HUES48 (cell line): ENCODE results near the gene ANKMY1.

Experiments
- H3K27ac ChIP-seq: one replicate; pipeline ENCODE4 v1.7.0; 2013; ENCODE audit warnings: low read depth, low read length, inconsistent platforms
- H3K27me3 ChIP-seq: 2 replicates; pipeline ENCODE4 v1.6.1; 2013; ENCODE audit warnings: mild to moderate bottlenecking, low read length; ENCODE audit not compliant: control insufficient read depth, insufficient read depth
- H3K36me3 ChIP-seq: 2 replicates; pipeline ENCODE4 v1.6.1; 2013; ENCODE audit warnings: low read length; ENCODE audit not compliant: control insufficient read depth, insufficient read depth
- H3K4me1 ChIP-seq: 2 replicates; pipeline ENCODE4 v1.6.1; 2013; ENCODE audit warnings: mild to moderate bottlenecking, low read length; ENCODE audit not compliant: control insufficient read depth, insufficient read depth
- H3K4me3 ChIP-seq: 2 replicates; pipeline ENCODE4 v1.5.1; 2013; ENCODE audit warnings: mild to moderate bottlenecking, low read depth, low read length
- H3K9ac ChIP-seq: 2 replicates; pipeline ENCODE4 v1.6.1; 2013; ENCODE audit warnings: mild to moderate bottlenecking, low read depth, low read length, moderate library complexity
- H3K9me3 ChIP-seq: 2 replicates; pipeline ENCODE4 v1.6.1; 2013; ENCODE audit warnings: low read length; ENCODE audit not compliant: control insufficient read depth, insufficient read depth

The ANKMY1 gene, protein sequence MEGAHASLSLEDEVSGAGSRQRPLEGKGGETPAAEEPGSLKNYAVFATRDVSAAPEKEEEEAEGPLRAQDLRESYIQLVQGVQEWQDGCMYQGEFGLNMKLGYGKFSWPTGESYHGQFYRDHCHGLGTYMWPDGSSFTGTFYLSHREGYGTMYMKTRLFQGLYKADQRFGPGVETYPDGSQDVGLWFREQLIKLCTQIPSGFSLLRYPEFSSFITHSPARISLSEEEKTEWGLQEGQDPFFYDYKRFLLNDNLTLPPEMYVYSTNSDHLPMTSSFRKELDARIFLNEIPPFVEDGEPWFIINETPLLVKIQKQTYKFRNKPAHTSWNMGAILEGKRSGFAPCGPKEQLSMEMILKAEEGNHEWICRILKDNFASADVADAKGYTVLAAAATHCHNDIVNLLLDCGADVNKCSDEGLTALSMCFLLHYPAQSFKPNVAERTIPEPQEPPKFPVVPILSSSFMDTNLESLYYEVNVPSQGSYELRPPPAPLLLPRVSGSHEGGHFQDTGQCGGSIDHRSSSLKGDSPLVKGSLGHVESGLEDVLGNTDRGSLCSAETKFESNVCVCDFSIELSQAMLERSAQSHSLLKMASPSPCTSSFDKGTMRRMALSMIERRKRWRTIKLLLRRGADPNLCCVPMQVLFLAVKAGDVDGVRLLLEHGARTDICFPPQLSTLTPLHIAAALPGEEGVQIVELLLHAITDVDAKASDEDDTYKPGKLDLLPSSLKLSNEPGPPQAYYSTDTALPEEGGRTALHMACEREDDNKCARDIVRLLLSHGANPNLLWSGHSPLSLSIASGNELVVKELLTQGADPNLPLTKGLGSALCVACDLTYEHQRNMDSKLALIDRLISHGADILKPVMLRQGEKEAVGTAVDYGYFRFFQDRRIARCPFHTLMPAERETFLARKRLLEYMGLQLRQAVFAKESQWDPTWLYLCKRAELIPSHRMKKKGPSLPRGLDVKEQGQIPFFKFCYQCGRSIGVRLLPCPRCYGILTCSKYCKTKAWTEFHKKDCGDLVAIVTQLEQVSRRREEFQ

DNA sequence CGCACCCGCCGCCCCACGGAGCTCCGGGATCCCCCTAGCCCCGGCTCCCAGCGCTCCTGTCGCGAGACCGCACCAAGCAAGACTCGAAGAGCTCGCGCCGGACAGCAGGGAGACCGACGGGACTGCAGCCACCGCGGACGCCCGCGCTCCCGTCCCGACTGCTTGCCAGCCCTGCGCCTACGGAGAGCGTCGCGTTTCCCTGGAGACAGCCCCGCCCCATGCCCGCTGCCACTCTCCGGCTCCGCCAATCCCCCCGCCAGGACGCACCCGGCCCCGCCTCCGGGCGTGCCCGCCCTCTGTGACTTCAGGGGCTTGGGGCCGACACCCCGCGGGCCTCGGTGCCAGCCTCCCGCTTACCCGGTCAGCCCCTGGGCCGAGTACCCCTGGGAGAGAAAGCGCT lies at the start of gene ANKMY1:
Gene ANKMY1, minus strand, starts transcription at position 181 of the 400 bp plus-strand sequence. CDS start 653 bp downstream, outside the sequence.
- Histone ChIP-seq H3K36me3 (no peaks in the 10 kb centered on the region), H3K9me3 (no peaks in the 10 kb centered on the region), H3K27me3 (peaks cover 26% of the 10 kb centered on the region), H3K9ac (no peak within 1 kb of the TSS), H3K4me3 (peak within 1 kb of the TSS; percentile 32; the same call in 1 of the 2 replicates), H3K27ac (peak within 1 kb of the TSS; percentile 8), H3K4me1 (peaks cover 14% of the 10 kb centered on the region; the same call in 1 of the 2 replicates)

DNA sequence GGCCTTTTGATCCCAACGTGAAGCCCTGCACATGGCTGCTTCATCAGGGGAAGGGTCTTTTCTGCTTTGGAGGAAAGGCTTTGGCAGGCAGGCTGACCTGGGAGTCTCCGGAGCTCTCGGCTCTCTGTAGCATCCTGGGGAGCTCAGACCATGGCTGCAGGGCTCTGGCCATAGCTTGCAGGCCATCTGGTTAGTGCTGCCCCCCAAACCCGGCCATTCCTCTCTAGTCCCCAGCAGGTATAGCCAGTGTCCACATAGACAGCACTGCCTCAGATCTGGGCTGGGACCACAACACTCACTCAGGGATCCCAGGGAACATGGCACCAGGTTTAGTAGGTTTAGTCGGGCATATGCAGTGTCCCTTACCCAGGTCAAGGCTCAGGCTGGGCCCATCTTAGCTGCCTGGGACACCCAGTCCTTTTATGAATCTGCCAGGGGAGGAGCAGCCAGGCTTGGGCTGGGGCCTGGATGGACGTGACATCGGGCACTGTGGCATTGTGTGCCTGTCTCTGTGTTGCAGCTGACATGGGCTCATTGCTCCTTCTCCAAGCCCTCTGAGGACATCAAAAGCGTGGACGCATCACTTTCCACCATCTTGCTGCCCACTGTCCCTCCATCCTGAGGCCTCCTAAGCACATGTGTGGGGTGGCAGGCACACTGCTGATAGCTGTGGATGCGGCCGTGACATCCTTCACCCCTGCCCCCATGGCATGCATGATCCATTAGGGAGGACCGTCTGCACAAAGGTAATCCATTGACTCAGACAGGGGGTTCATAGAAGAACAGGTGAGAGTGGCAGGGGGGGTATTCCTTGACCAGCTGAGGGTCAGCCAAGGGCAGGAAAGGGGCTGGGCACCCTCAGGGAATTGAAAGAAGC lies 48.3 kb upstream of the ANKMY1 start:
- no peaks in the 10 kb centered on the region for H3K4me1 ChIP-seq
- H3K27ac ChIP-seq = no peak overlapping the region
- no peaks in the 10 kb centered on the region for H3K9me3 ChIP-seq
- H3K9ac ChIP-seq = no peak overlapping the region
- H3K27me3 ChIP-seq = no peaks in the 10 kb centered on the region
- no peaks in the 10 kb centered on the region for H3K36me3 ChIP-seq
- H3K4me3 ChIP-seq = no peak overlapping the region

DNA sequence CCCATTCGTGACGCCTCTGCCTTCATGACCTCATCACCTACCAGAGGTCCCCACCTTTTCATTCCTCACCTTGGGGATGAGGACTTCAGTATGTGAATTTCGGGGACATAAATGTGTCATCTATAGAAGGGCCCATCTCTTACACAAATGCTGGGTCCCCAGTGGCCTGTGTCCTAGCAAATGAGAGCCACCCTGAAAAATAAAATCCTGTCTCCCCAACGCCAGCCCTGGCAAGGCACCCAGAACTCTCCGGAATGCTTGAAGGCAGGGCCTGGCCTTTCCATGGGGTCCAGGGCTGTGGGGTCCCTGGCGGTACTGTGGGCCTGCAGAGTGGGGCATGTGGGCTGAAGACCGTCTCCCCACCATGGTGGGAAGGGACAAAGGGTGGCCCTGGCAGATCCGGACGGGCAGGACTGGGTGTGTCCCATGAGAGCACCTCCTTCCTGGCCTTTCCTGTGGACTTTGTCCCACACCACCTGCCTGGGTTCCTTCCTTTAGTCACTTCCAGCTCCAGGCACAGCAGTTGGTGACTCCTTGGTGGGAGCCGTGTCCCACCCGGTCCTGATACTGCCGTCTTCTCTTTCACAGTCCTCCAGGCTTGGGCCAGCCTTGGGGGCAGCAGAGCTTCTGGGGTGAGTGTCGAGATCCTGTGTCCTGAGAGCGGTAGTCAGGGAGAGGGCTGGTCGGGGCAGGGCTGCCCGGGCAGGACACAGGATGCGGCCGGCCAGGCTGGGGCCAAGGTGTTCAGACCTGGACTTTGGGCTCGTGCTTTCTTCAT lies 47.3 kb upstream of the ANKMY1 start:
- no peak overlapping the region for H3K4me3 ChIP-seq
- no peaks in the 10 kb centered on the region for H3K4me1 ChIP-seq
- 0 out of 2 replicates have a peak, but pooled peaks cover 1% of the 10 kb centered on the region for H3K36me3 ChIP-seq
- H3K9me3 ChIP-seq = no peaks in the 10 kb centered on the region
- no peak overlapping the region for H3K9ac ChIP-seq
- H3K27me3 ChIP-seq = no peaks in the 10 kb centered on the region
- H3K27ac ChIP-seq = no peak overlapping the region

DNA sequence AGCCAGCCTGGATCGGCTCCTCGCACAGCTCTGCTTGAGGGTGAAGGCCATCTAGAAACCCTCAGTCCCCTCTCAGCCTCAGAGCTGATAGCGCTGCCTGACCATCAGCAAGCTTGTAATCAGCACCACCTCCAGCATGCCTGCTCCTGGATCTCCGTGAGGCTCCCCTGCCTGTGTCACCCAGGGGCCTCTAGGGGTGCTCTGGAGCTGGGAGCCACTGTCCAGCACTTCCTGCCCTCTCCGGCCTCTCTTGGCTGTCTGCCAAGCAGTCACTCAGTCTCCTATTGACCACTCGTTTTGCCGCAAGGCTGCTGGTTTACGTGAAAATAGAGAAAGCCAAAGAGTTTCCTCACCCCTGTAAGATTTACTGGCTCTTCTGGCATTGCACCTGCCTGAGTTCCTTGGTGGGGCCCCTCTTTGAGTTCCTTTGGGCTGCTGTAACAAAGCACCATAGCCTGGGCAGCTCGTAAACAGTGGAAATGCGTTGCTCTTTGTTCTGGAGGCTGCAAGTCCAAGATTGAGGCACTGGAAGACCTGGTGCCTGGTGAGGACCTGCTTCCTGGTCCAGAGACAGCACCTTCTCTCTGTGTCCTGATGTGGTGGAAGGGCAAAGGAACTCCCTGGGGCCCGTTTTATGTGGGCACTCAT lies 46.6 kb upstream of the ANKMY1 start:
- no peaks in the 10 kb centered on the region for H3K27me3 ChIP-seq
- no peak overlapping the region for H3K27ac ChIP-seq
- peaks cover 9% of the 10 kb centered on the region; the same call in 1 of the 2 replicates for H3K36me3 ChIP-seq
- no peak overlapping the region for H3K4me3 ChIP-seq
- no peaks in the 10 kb centered on the region for H3K4me1 ChIP-seq
- H3K9me3 ChIP-seq = no peaks in the 10 kb centered on the region
- no peak overlapping the region for H3K9ac ChIP-seq

DNA sequence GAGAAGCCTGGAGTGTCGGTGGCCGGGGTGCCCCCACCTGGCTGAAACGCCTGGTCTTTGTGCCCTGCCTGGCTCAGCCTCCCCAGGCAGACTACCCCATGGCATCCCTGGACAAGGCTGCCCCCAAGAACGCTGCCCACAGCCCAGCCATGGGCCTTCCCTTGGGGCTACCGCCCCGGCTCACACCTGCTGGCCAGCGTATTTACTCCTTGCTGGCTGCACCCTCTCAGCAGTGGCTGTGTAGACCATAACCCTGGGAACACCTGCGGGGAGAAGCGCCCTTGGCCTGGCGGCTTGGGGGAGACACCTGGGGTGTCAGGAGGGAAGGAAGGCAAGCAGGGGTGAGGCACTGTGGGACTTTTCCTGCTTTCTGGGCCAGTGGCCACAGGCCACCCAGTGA lies 46.1 kb upstream of the ANKMY1 start:
- peaks cover 14% of the 10 kb centered on the region; the same call in 1 of the 2 replicates for H3K36me3 ChIP-seq
- H3K27ac ChIP-seq = no peak overlapping the region
- no peak overlapping the region for H3K9ac ChIP-seq

DNA sequence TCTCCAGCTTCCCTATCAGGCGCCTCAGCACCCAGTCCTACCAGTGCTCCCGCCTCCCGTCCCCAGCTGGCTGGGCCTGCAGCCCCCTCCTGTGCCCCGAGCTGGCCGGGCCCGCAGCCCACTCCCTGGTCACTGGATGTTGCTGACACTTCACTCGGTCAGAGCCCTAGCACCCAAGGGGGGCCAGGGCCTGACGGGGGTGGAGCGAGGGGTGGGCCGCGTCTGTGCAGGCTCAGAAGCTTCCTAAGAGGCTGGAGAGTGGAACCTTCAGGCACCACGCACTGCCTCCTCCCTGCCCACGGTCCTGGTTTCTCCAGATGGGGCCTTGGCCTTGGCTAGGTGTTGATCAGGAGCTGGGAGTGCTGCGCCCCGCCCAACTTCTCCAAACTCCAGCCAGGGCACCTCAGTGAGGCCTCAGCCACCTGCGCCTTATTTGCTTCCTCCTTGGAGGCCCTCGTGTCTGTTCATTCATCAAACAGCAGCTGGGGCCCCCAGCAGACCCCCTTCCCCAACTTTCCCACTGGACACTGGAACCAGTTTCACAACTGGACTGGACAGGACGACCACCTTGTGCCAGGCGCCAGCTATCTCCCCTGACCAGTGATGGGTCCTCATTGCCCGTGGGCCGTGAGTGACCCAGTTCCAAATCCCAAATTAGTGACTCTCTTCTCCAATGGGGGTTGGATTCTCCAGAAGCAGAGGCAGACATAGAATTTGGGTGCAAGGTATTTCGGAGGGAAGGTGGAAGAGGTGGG lies 45.5 kb upstream of the ANKMY1 start:
- Histone ChIP-seq H3K36me3 (peaks cover 19% of the 10 kb centered on the region; the same call in 1 of the 2 replicates), H3K4me1 (no peaks in the 10 kb centered on the region), H3K9me3 (no peaks in the 10 kb centered on the region), H3K27me3 (no peaks in the 10 kb centered on the region), H3K9ac (no peak overlapping the region), H3K4me3 (no peak overlapping the region), H3K27ac (no peak overlapping the region)

More for the DNA sequence above, 46.1 kb upstream of the ANKMY1 start:
- Histone ChIP-seq H3K27me3 (no peaks in the 10 kb centered on the region), H3K4me3 (no peak overlapping the region), H3K9me3 (no peaks in the 10 kb centered on the region), H3K4me1 (no peaks in the 10 kb centered on the region)

DNA sequence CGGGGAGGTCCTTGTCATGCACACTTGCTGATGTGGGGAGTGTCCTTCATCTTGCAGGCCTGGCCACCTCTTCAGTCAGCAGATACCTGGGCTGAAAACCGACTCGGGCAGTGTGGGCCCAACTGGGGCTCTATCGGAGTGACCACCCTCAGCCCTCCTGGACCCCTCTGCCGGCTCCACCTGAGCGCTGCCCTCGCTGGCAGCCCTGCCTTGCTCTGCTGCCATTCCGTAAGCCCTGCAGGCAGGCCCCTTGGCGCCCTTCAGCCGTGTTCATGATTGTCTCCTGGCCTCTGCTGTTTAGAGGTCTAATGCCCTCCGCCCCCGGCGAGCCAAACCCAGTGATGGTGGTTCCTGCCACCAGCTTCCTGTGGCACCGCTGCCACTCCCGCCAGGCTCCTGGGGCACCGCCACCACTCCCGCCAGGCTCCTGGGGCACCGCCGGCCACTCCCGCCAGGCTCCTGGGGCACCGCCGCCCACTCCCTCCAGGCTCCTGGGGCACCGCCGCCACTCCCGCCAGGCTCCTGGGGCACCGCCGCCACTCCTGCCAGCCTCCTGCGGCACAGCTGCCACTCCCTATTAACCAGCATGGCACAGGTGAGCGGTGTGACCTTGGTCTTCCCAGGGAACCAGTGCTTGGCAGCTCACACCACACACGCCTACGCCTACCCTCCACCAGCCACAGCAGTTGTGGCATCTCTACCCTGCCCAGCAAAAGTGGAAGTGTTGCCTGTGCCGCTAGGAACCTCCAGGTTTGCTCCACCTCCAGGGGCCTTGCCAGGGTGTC lies 44.7 kb upstream of the ANKMY1 start:
- Histone ChIP-seq H3K4me3 (no peak overlapping the region), H3K9ac (no peak overlapping the region), H3K4me1 (no peaks in the 10 kb centered on the region), H3K27me3 (no peaks in the 10 kb centered on the region), H3K36me3 (peaks cover 26% of the 10 kb centered on the region), H3K9me3 (no peaks in the 10 kb centered on the region), H3K27ac (no peak overlapping the region)

DNA sequence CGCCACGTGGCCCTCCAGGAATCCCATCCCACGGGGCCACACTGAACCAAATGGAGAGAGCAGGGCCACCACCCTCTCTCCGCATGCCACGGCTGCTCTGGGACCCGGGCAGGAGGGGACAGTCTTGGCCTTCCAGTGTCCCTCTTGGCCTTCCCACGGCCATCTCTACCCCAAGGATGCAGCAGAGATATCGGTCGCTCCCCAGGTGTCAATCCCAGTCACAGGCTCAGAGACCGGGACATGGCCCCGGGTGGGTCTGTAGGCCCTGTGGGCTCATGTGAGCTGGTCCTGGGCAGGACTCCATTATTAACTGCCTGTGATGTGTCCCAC lies 44.0 kb upstream of the ANKMY1 start:
- H3K36me3 ChIP-seq = peaks cover 26% of the 10 kb centered on the region
- no peak overlapping the region for H3K27ac ChIP-seq
- no peak overlapping the region for H3K4me3 ChIP-seq
- no peaks in the 10 kb centered on the region for H3K27me3 ChIP-seq
- H3K4me1 ChIP-seq = no peaks in the 10 kb centered on the region
- H3K9me3 ChIP-seq = no peaks in the 10 kb centered on the region
- no peak overlapping the region for H3K9ac ChIP-seq
